ENCODE measurements around the gene MIF4GD.

The MIF4GD gene

DNA sequence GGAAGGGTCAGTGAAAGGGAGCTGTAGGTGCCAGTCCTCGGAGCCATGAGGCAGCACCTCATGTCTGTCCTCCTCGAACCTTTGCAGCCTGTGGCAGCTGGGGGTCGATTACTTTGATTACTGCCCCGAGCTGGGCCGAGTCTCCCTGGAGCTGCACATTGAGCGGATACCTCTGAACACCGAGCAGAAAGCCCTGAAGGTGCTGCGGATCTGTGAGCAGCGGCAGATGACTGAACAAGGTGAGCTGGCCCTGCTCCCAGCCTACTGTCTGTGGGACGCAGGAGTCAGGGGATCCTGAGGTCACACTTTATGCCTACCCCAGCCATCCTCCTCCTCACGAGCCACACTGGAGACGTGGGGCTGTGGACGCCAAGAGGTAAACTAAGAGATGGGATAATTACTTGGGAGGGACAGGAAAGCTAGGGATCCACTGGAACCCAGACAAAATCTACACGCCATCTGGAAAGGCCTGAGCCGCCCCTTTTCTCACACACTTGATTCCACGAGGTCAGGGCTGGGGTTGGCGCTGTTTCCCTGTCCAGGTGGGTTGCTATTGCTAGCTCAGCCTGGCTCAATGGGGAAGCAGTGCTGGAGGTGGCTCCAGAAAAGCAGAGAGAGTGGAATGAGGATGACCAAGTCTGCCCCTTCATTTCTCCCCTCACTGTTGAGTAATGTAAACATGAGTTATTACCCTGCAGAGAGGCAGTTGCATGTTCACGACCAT lies 39.1 kb downstream of the MIF4GD start:
- DNase-seq: no peak

DNA sequence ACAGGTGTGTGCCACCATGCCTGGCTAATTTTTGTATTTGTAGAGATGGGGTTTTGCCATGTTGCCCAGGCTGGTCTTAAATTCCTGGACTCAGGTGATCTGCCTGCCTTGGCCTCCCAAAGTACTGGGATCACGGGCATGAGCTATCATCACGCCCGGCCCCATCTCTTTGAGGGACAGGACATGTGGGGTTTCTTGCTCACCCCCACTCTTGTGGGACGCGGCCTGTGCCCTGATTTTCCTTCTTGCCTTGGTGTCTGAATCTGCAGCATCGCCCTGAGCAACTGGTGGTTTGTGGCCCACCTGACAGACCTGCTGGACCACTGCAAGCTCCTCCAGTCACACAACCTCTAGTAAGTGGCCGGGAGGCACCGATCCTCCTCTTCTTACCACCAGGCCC lies 40.0 kb downstream of the MIF4GD start:
- no peak for DNase-seq

DNA sequence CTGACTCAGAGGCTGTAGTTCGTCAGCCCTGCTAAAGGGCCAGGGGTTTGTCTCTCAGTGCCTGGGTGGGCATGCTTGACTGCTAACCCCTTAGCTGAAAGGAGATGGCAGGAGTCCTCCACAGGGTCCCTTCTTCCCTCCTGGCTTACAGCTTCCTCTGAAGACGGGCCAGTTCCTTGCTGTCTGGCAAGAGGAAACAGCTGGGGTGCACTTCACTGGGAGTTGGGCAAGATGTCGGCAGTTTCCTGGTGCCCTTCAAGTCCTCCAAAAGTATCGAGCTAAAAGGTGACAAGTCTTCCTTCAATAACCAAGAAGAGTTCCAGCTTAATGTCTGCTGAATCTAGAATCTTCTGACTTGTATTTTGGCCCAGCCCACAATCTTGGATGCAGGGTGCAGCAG lies 42.2 kb downstream of the MIF4GD start:
- no peak for DNase-seq

DNA sequence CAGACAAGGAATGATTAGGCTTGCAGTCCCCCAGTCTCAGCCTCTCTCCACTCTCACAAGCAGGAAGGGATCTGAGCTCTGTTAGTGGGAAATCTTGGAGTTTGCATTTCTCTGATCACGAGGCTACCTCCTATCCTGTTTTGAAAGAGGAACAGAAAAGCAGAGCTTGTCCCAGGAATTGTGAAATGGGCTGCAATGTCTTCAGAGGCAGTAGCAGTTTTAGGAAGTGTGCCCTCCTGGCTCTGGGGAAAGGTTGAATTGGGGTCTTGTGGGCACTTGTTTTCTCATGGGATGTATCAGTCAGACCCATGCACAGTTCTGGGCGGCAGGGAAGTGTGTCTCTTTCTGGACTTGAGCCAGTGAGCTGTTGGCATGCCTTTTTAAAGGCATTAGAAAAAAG lies 42.7 kb downstream of the MIF4GD start:
- DNase-seq: no peak

DNA sequence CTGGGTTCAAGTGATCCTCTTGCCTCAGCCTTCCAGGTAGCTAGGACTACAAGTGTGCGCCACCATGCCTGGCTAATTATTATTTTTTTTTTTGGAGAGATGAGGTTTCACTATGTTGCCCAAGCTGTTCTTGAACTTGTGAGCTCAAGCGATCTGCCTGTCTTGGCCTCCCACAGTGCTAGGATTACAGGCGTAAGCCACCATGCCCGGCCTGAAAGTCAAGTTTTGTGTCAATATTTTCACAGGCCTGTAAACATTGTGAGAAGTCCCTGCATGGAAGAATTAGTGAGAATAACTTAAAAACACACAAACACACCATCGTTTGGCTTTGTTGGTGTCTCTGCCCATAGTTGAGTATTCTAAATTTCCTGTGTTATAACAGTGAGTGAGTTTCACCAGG lies 43.3 kb downstream of the MIF4GD start:
- DNase-seq: no peak

DNA sequence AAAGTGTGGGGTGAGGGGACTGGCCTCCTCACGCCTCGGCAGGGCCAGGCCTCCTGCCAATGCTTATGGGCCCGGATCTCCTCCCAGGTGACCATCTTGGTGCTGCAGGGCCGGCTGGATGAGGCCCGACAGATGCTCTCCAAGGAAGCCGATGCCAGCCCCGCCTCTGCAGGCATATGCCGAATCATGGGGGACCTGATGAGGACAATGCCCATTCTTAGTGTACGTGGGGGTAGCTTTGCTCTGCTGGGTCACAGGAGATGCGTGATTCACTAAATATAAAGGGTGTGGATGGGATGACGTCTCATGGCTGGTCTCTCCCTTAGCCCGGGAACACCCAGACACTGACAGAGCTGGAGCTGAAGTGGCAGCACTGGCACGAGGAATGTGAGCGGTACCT lies 46.0 kb downstream of the MIF4GD start:
- DNase-seq: no peak

DNA sequence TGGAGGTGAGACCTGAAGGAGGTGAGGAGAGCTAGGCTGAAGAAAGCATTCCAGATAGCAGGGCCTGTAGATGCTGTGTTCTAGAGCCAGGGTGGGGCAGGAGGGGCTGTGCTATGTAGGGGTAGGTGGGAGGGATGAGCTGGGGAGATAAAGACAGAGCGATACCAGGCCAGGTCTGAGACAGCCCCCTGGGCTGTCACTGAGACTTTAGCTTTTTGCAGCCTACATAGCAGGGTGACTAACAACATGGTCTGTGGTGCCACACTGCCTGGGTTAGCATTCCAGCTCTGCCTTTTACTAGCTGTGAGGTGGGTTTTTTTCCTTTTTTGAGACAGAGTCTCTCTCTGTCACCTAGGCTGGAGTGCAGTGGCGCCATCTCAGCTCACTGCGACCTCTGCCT lies 51.2 kb downstream of the MIF4GD start:
- DNase-seq: no peak

DNA sequence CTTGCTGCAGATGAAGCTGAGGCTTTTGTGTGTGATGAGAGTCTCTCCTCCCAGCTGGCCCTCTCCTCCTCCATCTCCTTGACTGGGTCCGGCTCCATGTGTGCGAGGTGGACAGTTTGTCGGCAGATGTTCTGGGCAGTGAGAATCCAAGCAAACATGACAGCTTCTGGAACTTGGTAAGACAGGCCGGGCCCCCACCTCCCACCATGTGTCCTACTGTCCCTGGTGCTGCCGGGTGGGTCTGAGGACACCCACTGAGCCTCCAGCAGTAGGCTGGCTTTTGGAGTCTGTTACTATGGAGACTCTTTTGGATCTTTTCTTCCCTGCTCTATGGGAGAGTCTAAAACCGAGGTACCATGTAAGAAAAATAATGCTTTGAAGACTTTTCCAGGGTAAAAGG lies 52.9 kb downstream of the MIF4GD start:
- no peak for DNase-seq

Data from hematopoietic multipotent progenitor cell treated with erythropoietin and hydrocortisone succinate and interleukin-3 and kit ligand, for 6 days (in vitro differentiated cells).